HG02678 (cell line): ENCODE results near the gene ODAD4.
A peak's percentile ranks its signal among the peaks of the same experiment; 100 is the strongest.

Source experiments
- ATAC-seq: cut with Tn5 transposase; IDR thresholded peaks from one replicate; pipeline ENCODE4 v1.9.1; 2021; ENCODE audit warnings: mild to moderate bottlenecking, moderate library complexity; ENCODE audit not compliant: unreplicated experiment

The ODAD4 gene

DNA sequence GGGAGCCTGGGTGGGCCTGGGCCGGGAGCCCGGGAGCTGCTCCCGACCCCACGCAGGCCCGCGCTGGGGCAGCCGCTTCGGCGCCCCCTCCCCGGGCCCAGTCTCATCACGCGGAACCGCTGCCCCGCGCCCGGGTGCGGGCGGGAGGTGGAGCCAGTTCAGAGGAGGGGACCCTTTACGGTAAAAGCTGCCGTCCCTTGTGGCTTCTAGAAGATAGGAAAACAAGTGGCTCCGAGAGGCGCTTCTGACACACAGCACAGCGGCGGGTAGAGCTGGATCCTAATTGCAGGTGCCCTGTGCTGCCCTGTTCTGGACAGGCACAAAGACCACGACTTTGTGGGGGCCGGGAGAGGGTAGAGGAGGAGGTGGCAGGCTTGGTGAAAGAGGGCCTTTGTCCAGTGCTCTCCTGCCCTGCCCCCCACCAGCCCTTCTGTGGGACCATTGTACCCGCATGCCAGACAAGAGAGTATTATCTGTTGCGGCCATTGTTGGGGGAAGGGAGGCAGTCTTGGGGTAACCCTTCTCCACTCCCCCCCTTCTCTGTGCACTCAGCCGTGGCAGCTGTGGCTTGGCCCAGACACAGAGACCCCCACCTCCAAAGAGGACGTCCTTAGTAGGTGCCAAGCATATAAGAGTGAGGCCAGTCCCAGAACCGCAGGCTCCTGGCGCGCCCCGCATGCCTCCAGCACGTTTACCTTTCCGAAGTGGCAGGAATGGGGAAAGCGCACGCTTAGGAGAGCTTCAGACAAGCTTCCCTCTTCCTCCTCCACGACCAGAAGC, 36.9 kb downstream of the ODAD4 start:
- no peak for ATAC-seq

DNA sequence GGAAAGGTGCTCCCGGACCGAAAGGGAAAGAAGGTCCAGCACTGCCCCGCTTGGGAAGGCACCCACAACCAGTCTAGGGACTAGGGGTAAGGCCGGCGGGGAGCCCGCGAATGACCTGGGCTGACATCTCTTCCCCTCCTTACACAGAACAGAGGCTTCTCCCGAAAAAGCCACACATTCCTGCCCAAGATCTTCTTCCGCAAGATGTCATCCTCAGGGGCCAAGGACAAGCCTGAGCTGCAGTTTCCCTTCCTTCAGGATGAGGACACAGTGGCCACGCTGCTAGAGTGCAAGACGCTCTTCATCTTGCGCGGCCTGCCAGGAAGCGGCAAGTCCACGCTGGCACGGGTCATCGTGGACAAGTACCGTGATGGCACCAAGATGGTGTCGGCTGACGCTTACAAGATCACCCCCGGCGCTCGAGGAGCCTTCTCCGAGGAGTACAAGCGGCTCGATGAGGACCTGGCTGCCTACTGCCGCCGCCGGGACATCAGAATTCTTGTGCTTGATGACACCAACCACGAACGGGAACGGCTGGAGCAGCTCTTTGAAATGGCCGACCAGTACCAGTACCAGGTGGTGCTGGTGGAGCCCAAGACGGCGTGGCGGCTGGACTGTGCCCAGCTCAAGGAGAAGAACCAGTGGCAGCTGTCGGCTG, 37.6 kb downstream of the ODAD4 start:
- ATAC-seq = no peak

DNA sequence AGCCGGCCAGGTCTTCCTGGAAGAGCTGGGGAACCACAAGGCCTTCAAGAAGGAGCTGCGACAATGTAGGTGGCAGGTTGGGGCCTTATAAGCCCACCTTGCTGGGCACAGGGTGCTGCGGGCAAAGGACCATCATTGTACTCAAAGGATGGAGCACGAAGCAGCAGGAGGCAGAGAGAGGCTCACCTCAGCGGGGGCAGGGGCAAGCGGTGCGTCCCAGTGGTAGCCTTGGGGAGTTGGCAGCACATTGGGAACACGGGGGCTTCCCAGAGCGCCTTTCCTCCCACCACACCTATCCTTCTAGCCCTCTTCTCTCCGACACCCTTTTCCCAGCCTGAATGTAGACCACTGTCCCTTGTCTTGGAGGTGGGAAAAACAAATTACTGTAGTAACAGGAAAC, 38.3 kb downstream of the ODAD4 start:
- no peak for ATAC-seq

DNA sequence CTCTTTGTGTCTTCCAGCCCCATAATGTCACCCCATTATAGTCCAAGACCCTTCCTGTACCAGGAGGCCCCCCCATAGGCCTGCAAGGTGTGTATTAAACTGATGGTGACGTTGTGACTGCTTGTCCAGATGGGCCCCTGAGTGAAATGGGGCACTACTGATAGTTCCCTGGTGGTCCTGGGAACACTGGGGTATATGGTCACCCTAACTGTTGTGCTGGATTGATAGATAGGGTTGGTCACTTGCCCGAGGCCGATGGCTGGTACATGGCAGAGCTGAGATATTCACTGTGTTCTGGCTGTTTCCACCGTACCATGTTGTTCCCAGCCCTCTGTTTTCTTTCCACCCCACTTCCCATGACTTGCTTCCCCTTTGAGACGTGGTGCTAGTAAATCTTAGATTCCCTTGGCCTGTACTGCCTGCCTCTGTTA, 40.5 kb downstream of the ODAD4 start:
- ATAC-seq = no peak

DNA sequence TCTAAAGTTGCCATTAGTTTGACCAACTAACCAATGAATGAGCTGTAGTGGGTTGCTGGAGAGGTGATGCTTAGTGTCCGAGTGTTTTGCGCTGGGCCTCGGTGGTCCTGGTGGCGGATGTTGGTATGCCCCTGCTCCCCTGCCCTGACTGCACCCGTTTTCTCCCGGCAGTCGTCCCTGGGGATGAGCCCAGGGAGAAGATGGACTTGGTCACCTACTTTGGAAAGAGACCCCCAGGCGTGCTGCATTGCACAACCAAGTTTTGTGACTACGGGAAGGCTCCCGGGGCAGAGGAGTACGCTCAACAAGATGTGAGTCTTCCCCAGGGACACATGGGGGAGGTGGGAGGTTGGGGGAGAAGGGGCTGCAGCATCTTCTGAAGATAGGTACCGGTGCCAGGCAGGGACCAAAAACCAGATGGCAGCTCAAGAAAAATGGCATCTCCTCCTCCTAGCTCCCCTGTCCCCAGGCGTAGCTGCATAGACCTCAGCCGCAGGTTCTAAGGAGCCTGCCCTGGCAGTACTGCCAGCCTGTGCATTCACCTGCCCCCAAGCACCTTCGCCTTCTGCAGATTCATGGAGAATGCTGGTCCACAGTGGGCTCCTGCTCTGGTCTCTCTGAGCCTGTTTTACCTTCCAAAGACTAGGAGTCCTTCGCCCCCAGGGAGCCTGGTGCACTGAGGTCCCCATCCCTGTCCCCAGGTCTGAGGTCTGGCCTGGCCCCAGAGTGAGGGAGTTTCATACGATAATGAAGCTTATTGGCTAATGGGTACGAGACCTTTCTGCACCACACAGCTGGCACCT, 41.5 kb downstream of the ODAD4 start:
- no peak for ATAC-seq

DNA sequence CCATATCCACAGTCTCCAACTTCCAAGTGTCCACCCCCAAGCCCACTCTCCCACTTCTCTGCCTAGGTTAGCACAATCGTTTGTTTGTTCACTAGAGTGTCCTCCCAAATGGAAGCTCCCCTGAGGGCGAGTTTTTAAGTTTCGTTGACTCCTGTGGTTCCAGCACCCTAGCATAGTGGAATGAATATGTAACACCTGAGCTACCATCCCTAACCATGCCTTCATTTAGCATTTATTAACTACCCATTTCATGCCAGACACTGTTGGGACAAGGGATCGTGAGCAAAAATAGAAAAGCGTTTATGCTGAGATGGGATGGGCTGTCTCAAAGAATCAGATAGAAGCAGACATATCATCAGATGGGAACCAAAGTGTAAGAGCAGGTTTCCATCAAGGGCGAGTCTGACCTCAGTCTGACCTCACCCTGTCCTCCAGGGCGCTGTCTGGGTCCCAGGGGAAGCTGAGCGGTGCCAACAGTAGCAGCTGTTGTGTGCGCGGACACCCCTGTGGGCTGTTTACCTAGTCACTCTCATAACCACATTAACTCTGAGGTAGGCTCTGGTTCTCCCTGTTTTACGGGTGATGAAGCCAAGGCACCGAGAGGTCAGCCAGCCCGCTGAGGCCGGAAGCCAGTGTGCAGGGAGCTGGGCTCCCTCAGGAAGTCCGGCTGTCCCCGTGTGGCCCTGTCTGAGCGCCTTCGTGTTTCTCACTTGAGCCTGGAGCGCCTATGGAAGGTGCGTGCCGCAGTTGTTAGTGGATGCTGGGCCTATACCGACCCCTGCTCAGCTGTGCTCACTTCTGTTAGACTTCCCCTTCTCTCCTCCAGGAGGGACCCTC, 42.4 kb downstream of the ODAD4 start:
- peak; percentile 69 for ATAC-seq

DNA sequence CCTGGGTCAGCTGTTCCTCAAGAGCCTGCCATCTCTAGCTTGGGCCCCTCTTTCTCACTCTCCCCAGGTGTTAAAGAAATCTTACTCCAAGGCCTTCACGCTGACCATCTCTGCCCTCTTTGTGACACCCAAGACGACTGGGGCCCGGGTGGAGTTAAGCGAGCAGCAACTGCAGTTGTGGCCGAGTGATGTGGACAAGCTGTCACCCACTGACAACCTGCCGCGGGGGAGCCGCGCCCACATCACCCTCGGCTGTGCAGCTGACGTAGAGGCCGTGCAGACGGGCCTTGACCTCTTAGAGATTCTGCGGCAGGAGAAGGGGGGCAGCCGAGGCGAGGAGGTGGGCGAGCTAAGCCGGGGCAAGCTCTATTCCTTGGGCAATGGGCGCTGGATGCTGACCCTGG, 43.0 kb downstream of the ODAD4 start:
- ATAC-seq = no peak

DNA sequence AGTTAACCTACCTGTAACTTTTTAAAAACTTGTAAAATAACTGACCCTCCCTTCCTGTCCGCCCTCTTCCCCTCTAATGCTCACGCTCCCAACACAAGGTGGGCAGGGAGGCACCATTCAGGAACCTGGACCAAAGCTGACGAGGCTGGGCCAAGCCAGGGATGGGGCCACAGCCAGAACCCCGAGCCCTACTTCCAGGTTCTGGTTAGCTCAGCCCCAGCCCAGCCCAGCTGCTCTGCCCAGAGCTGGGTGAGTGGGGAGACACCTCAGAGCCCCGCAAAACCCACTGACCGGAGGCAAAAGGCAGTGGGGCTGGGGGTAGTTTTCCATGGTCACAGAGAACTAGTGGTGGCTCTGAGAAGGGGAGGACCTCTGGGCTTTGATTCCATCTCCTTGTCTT, 43.6 kb downstream of the ODAD4 start:
- ATAC-seq = no peak

DNA sequence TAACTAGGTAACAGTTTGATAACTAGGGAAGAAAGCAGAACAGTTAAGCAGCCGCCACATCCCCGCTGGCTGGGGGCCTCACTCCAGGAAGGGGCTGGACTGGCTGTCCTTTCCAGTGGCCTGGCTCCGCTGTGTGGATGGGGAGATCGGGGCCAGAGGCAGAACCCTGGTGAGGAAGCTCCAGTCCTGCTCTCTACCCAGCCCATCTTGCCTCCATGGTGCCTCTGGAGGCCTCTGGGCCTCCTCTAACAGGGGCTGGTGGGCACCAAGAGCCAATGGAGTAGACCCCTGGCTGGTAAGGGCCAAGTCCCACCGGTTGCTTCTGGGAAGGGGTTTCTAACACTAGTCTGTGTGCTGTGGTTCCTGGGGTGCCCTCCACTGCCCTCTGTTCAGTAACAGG, 44.2 kb downstream of the ODAD4 start:
- ATAC-seq = no peak

DNA sequence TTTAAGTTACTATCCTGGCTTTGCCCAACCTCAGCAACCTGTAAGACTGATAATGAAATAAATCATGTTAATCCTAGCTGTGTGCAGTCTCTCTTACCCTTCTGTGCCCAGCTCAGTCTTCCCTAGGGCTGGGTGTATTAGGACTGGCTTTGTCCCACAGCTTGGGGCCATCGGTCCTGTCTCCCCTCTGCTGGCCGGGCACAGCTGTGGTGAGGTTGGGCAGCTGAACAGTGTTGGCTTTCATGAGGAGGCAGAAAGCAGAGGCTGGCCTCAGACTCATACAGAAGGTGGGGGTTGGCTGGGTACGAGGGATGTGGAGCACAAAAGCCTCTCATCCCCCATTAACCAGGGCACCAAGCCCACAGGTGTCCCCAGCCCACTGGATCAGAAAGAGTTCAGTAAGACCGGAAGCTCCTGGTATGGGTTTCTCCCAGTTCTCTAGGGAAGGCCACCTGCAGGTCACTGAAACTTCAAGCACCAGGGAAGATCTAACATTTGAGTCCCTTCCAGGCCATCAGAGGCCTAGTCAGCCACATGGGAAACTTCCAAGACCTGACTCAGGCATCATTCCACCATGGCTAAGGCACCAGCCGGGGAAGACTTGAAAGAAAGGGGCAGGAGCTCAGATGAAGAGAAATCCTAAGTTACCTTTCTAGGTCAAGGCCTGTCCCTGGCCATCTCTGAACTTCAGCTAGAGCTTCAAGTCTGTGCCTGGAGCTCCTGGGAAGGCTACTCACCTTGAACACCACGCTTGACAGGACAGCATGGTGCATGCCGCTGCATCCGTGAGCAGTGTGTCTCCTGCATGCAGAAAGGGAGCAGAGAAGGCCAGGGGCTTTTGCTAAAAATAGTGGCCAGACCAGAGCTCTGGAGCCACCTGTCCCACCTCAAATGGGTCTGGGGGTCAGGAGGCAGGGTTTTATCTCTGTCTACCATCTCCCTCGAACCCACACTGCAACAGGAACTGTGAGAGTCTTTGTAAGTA, 45.0 kb downstream of the ODAD4 start:
- no peak for ATAC-seq

DNA sequence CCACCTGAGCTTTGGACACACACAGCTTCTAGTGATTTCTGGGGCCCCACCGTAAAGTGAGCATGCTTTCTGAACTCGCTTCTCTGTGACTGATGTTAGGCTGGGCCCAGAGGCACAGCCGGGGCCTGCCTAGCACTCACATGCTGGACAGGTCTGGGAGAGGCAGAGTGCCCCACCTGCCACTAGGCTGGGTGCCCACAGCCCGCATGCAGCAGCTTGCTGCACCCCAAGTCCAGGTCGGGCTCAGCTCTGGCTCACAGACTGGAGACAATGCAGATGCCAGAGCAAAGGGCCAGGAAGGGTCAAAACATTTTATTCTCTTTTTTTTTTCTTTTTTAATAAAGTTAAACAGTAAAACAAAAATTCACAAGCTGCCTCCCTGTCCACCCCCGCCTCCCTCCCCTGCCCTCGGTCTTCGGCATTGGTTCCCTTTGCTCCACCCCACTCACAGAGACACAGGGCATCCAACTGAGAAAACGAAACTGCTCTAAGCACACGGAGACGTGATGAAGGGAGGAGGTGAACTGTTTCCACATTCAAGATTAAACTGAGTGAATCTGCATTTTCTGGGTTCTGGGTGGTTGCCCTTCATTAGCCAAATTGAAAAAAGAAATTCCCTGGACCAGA, 45.8 kb downstream of the ODAD4 start:
- no peak for ATAC-seq

DNA sequence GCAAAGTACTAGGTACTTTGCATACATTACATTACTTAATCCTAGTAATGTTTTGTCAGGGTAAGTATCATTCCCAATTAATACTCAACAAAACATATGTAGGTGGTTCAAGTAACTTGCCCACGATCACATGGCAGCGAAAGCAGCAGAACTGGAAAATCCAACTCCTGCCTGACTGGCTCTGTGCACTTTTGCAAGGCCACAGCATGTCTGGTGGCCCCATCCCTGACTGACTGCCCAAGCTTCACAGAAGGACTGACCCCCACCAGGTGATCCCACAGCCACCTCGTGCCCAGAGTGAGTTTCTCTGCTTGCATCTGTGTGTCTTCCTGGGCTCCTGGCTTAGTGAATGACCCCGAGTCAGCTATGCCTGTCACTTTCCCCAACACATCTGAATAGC, 47.6 kb downstream of the ODAD4 start:
- no peak for ATAC-seq

DNA sequence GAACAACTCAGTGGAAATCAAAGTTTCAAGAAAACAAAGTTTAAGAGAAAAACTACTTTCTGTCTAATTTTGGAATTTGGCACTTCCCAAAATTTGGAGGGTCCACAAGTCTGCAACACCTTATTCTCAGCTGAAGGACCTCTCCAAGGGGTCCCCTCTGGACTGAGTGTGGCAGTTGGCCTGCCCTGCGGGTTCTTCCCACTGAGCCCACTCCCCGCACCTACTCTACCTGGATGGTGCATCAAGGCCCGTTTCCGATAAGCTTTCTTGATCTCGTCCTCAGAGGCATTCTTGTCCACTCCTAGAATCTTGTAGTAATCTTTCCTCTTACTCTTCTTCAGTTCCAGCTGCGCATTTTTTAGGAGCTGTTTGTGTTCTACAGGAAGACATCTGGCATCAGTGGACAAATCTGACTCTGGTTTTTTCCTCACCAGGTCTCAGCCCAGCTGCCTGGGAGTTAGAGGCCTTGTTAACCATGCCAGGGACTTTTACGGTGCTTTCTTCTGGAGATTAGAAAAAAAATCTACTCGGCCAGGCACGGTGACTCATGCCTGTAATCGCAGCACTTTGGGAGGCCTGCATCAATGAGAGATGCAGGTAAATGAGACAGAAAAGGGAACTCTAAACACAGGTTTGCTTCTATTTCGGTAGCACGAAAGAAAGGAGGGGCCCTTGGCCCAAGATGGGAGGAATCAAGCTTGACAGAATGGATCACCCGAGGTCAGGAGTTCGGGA, 51.8 kb downstream of the ODAD4 start:
- ATAC-seq = no peak

DNA sequence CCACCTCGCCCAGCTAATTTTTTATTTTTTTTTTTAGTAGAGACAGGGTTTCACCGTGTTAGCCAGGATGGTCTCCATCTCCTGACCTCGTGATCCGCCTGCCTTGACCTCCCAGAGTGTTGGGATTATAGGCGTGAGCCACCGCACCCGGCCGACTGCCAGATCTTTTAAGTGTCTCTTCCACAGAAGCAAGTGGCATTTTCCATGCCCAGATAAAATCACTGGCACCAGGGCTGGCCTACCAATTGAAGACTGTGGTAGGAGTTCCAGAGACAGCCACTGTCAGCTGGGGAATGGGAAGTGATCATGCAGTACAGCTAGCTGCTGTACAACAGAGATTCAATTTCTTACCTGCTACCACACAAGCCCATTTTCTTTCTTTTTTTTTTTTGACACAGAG, 54.0 kb downstream of the ODAD4 start:
- no peak for ATAC-seq

DNA sequence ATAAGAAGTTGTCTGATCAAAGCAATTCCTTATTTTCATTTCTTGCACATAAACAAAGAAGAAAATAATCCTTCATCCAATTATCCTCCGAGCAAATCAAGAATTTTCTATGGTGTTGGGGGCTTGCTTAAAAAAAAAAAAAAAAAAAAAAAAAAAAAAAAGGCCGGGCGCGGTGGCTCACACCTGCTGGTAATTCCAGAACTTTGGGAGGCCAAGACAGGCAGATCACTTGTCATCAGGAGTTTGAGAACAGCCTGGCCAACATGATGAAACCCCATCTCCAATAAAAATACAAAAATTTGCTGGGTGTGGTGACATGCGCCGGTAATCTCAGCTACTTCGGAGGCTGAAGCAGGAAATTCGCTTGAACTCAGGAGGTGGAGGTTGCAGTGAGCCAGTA, 55.5 kb downstream of the ODAD4 start:
- no peak for ATAC-seq

DNA sequence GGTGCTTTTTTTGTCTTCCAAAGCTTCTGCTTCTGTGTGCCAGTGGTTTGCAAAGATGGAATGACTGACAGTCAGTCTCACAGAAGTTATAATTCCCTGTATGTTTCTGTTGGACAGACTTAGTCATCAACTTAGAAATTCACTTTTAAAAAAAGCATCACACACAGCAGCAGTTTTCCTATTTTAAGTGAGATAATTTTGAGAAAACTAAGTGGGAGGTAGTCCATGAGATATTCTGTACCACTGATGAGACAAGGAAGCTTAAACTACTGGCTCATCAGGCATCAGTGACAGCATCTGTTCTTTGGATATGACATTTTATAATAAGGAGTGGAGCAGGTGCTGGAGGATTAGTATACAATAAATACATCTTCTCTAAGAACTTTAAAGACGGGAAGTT, 56.2 kb downstream of the ODAD4 start:
- ATAC-seq = no peak

DNA sequence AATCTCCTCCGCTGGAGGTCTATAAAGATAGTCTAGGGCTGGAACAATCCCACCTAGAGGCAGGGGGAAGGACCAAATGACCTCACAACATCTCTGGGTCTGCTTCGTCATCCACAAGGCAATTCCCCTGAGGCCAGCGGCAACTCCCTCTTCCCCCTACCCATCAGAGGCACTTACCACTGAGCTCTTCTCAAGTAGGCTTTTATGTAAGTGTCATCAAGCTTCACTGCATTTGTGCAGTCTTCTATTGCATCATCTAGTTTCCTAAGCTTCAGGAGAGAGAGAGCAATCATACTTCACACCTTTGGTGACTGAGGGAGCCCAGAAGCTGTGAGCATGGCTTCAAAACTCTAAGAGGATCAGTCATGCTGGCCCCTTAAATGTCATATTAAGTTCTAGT, 57.2 kb downstream of the ODAD4 start:
- no peak for ATAC-seq

DNA sequence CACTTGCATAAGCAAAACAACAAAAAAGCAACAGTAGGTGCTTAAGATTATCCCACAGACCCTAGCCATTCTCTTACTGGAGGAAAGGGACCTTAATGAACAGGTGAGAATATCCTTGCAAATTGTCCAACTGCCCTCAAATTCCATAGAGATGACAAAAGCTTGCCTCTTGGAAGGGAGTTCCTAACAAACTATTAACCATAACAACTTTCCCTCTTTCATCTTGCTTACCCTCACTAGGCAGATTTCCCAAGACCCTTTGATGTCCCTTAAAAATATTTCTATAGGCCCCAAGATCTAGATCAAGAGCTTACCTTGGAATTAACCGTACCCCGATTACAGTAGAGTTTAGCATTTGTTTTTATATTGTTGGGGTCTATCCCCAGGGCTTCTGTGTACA, 58.0 kb downstream of the ODAD4 start:
- ATAC-seq = no peak
